SK-N-SH treated with all-trans-retinoic acid at 6 μM for 48 hours (cell line): ENCODE results near the gene DMAC1.

Experiments used
- ATAC-seq: fragments of 200-7000 bp; cut with Tn5 transposase; 3 replicates; pipeline ENCODE4 v1.9.1; 2020; ENCODE audit warnings: mild to moderate bottlenecking, moderate library complexity
- ARNTL ChIP-seq: fragments of 450-650 bp; formaldehyde crosslinking; IDR thresholded peaks from 2 replicates; pipeline ENCODE4 v1.5.0; 2020; ENCODE audit warnings: low read depth, mild to moderate bottlenecking, moderate library complexity, borderline replicate concordance
- BACH2 ChIP-seq: fragments of 250-450 bp; sonication (Bioruptor Pico); IDR thresholded peaks from 2 replicates; pipeline ENCODE4 v1.9.0; 2021; ENCODE audit warnings: mild to moderate bottlenecking, borderline replicate concordance
- ESRRG ChIP-seq: fragments of 250-450 bp; sonication (Bioruptor Pico); IDR thresholded peaks from 2 replicates; pipeline ENCODE4 v1.6.1; 2021; ENCODE audit warnings: mild to moderate bottlenecking
- ISL1 ChIP-seq: fragments of 250-450 bp; sonication (Bioruptor Pico); IDR thresholded peaks from 2 replicates; pipeline ENCODE4 v2.1.2; 2022; ENCODE audit warnings: mild to moderate bottlenecking, moderate library complexity
- OSR1 ChIP-seq: fragments of 250-450 bp; sonication (Bioruptor Pico); IDR thresholded peaks from 2 replicates; pipeline ENCODE4 v1.8.0; 2022; ENCODE audit warnings: moderate library complexity, mild to moderate bottlenecking, inconsistent platforms
- PPARA ChIP-seq: fragments of 250-450 bp; sonication (Bioruptor Pico); IDR thresholded peaks from 2 replicates; pipeline ENCODE4 v1.5.0; 2020; ENCODE audit warnings: mild to moderate bottlenecking, borderline replicate concordance
- RARB ChIP-seq: fragments of 250-450 bp; sonication (Bioruptor Pico); IDR thresholded peaks from 2 replicates; pipeline ENCODE4 v1.8.0; 2021; ENCODE audit warnings: mild to moderate bottlenecking, moderate library complexity
- SNAI2 ChIP-seq: fragments of 250-450 bp; sonication (Bioruptor Pico); IDR thresholded peaks from 2 replicates; pipeline ENCODE4 v1.5.0; 2020; ENCODE audit warnings: mild to moderate bottlenecking, moderate library complexity
- TCF4 ChIP-seq: fragments of 250-450 bp; sonication (Bioruptor Pico); IDR thresholded peaks from 2 replicates; pipeline ENCODE4 v1.8.0; 2021; ENCODE audit warnings: mild to moderate bottlenecking, moderate library complexity, borderline replicate concordance
- TOX ChIP-seq: fragments of 250-450 bp; sonication (Bioruptor Pico); IDR thresholded peaks from 2 replicates; pipeline ENCODE4 v1.8.0; 2021; ENCODE audit warnings: mild to moderate bottlenecking, moderate library complexity, borderline replicate concordance
- ZC3H10 ChIP-seq: fragments of 250-450 bp; sonication (Bioruptor Pico); IDR thresholded peaks from 2 replicates; pipeline ENCODE4 v1.5.1; 2021; ENCODE audit warnings: mild to moderate bottlenecking, moderate library complexity
- ZFP3 ChIP-seq: fragments of 250-450 bp; sonication (Bioruptor Pico); IDR thresholded peaks from 2 replicates; pipeline ENCODE4 v1.5.0; 2020; ENCODE audit warnings: mild to moderate bottlenecking, moderate library complexity
- ZFP30 ChIP-seq: fragments of 450-650 bp; formaldehyde crosslinking; IDR thresholded peaks from 2 replicates; pipeline ENCODE4 v1.5.0; 2022; ENCODE audit warnings: mild to moderate bottlenecking, moderate library complexity
- ZNF565 ChIP-seq: fragments of 450-650 bp; formaldehyde crosslinking; conservative IDR thresholded peaks from 2 replicates; pipeline ENCODE4 v1.5.0; 2020; ENCODE audit warnings: low read depth, mild to moderate bottlenecking, moderate library complexity
- ZNF70 ChIP-seq: fragments of 450-650 bp; formaldehyde crosslinking; IDR thresholded peaks from 2 replicates; pipeline ENCODE4 v1.5.0; 2020; ENCODE audit warnings: mild to moderate bottlenecking, moderate library complexity
- ZNF8 ChIP-seq: fragments of 450-650 bp; formaldehyde crosslinking; IDR thresholded peaks from 2 replicates; pipeline ENCODE4 v1.5.0; 2020; ENCODE audit warnings: mild to moderate bottlenecking, moderate library complexity
- TF ChIP-seq, protein P1 (sequence below): fragments of 250-450 bp; sonication (Bioruptor Pico); IDR thresholded peaks from 2 replicates; pipeline ENCODE4 v1.8.0; 2020; ENCODE audit warnings: mild to moderate bottlenecking, moderate library complexity, borderline replicate concordance
- TF ChIP-seq, protein P2 (sequence below): fragments of 250-450 bp; sonication (Bioruptor Pico); IDR thresholded peaks from 2 replicates; pipeline ENCODE4 v1.5.1; 2020; ENCODE audit warnings: low read depth, mild to moderate bottlenecking, moderate library complexity
- TF ChIP-seq, protein P3 (sequence below): fragments of 250-450 bp; sonication (Bioruptor Pico); IDR thresholded peaks from 2 replicates; pipeline ENCODE4 v1.5.0; 2020; ENCODE audit warnings: mild to moderate bottlenecking, moderate library complexity

The DMAC1 gene

GRCh38 chr9:7827056-7827455 is 27.5 kb upstream of the DMAC1 start:
- ATAC-seq, result no peak
- TF ChIP-seq ISL1 (CRISPR knock-in tag) (no peak), ZFP3 (CRISPR knock-in tag) (no peak), ARNTL (CRISPR knock-in tag) (no peak), ESRRG (no peak), ZNF565 (CRISPR knock-in tag) (no peak), ZFP30 (CRISPR knock-in tag) (no peak), ZNF8 (CRISPR knock-in tag) (no peak)
- TF ChIP-seq, protein P1, sequence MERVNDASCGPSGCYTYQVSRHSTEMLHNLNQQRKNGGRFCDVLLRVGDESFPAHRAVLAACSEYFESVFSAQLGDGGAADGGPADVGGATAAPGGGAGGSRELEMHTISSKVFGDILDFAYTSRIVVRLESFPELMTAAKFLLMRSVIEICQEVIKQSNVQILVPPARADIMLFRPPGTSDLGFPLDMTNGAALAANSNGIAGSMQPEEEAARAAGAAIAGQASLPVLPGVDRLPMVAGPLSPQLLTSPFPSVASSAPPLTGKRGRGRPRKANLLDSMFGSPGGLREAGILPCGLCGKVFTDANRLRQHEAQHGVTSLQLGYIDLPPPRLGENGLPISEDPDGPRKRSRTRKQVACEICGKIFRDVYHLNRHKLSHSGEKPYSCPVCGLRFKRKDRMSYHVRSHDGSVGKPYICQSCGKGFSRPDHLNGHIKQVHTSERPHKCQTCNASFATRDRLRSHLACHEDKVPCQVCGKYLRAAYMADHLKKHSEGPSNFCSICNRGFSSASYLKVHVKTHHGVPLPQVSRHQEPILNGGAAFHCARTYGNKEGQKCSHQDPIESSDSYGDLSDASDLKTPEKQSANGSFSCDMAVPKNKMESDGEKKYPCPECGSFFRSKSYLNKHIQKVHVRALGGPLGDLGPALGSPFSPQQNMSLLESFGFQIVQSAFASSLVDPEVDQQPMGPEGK (CRISPR knock-in tag), result no peak

- TF ChIP-seq ZNF565 (CRISPR knock-in tag) (no peak), ZNF8 (CRISPR knock-in tag) (no peak), ZC3H10 (CRISPR knock-in tag) (no peak), RARB (CRISPR knock-in tag) (no peak), PPARA (CRISPR knock-in tag) (no peak), ZFP30 (CRISPR knock-in tag) (no peak), SNAI2 (CRISPR knock-in tag) (no peak), ZNF70 (CRISPR knock-in tag) (no peak), ESRRG (no peak), OSR1 (CRISPR knock-in tag) (no peak)
- TF ChIP-seq, protein P1 (CRISPR knock-in tag), result no peak
- no peak for ATAC-seq
Observed at GRCh38 chr9:7823651-7824050, 24.1 kb upstream of the DMAC1 start.

GRCh38 chr9:7819984-7820383 is 20.4 kb upstream of the DMAC1 start:
- TF ChIP-seq ISL1 (CRISPR knock-in tag) (no peak), ZFP3 (CRISPR knock-in tag) (no peak), PPARA (CRISPR knock-in tag) (no peak)
- ATAC-seq, result no peak

GRCh38 chr9:7816021-7816420 is 16.4 kb upstream of the DMAC1 start:
- TF ChIP-seq ZNF8 (CRISPR knock-in tag) (no peak), BACH2 (no peak), ZFP3 (CRISPR knock-in tag) (no peak), ZC3H10 (CRISPR knock-in tag) (no peak), SNAI2 (CRISPR knock-in tag) (no peak), ISL1 (CRISPR knock-in tag) (no peak), TOX (CRISPR knock-in tag) (no peak), PPARA (CRISPR knock-in tag) (no peak), ESRRG (no peak), ARNTL (CRISPR knock-in tag) (no peak), ZNF70 (CRISPR knock-in tag) (no peak), RARB (CRISPR knock-in tag) (no peak), TCF4 (CRISPR knock-in tag) (no peak)
- TF ChIP-seq, protein P1 (CRISPR knock-in tag), result no peak
- TF ChIP-seq, protein P2, sequence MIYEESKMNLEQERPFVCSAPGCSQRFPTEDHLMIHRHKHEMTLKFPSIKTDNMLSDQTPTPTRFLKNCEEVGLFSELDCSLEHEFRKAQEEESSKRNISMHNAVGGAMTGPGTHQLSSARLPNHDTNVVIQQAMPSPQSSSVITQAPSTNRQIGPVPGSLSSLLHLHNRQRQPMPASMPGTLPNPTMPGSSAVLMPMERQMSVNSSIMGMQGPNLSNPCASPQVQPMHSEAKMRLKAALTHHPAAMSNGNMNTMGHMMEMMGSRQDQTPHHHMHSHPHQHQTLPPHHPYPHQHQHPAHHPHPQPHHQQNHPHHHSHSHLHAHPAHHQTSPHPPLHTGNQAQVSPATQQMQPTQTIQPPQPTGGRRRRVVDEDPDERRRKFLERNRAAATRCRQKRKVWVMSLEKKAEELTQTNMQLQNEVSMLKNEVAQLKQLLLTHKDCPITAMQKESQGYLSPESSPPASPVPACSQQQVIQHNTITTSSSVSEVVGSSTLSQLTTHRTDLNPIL, result no peak
- TF ChIP-seq, protein P3, sequence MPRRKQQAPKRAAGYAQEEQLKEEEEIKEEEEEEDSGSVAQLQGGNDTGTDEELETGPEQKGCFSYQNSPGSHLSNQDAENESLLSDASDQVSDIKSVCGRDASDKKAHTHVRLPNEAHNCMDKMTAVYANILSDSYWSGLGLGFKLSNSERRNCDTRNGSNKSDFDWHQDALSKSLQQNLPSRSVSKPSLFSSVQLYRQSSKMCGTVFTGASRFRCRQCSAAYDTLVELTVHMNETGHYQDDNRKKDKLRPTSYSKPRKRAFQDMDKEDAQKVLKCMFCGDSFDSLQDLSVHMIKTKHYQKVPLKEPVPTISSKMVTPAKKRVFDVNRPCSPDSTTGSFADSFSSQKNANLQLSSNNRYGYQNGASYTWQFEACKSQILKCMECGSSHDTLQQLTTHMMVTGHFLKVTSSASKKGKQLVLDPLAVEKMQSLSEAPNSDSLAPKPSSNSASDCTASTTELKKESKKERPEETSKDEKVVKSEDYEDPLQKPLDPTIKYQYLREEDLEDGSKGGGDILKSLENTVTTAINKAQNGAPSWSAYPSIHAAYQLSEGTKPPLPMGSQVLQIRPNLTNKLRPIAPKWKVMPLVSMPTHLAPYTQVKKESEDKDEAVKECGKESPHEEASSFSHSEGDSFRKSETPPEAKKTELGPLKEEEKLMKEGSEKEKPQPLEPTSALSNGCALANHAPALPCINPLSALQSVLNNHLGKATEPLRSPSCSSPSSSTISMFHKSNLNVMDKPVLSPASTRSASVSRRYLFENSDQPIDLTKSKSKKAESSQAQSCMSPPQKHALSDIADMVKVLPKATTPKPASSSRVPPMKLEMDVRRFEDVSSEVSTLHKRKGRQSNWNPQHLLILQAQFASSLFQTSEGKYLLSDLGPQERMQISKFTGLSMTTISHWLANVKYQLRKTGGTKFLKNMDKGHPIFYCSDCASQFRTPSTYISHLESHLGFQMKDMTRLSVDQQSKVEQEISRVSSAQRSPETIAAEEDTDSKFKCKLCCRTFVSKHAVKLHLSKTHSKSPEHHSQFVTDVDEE (CRISPR knock-in tag), result no peak
- no peak for ATAC-seq
